ENCODE results near the gene LIN54. TPM values are rescaled to one million over a fixed set of nuclear protein-coding genes. Genes with fewer than 3 reads are reported as not detected.

Gene LIN54
- total and polyA plus RNA-seq, 2 of the 13 experiments (the other 11 are each of a cell fraction or from before 2014, with no cell fraction given) = 25.2 to 32.9 TPM

DNA sequence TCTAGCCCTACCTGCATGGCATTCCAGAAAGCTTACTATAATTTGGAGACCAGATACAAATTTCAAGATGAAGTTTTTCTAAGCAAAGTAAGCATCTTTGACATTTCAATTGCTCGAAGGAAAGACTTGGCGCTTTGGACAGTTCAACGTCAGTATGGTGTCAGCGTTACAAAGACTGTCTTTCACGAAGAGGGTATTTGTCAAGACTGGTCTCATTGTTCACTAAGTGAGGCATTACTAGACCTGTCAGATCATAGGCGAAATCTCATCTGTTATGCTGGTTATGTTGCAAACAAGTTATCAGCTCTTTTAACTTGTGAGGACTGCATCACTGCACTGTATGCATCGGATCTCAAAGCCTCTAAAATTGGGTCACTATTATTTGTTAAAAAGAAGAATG lies 92.5 kb downstream of the LIN54 start:
- intact Hi-C loops (cut with micrococcal nuclease; ENCODE audit: unreplicated experiment) = no loop called here
- CTCF ChIA-PET (ENCODE audit: low intra/inter-chr PET ratio, low total read pairs) = no interaction called here
- H3K27ac ChIP-seq (ENCODE audit: extremely low read length, insufficient read depth, low read length) = no peak overlapping the region
- H3K36me3 ChIP-seq (replicated peaks in 1 of 2; ENCODE audit: control insufficient read depth in 1 of 2, insufficient read depth in 2 of 2, low read length in 2 of 2) = peaks cover 0 to 8% of the 10 kb centered on the region in 2 experiments; a peak in 3 of 5 replicates
- H3K4me2 ChIP-seq (ENCODE audit: low read depth, low read length) = no peak overlapping the region
- H4K20me1 ChIP-seq (ENCODE audit: insufficient read depth, low read length) = no peaks in the 10 kb centered on the region
- H2AFZ ChIP-seq (ENCODE audit: low read length) = no peak overlapping the region
- FAIRE-seq = no peak
- no peak for ATAC-seq
- H3K9ac ChIP-seq (ENCODE audit: insufficient read depth, low read depth, low read length) = no peak overlapping the region
- H3K79me2 ChIP-seq (ENCODE audit: insufficient read depth, low read length) = no peaks in the 10 kb centered on the region
- BruUV-seq (replicated peaks) = no TSS peak
- H3K27me3 ChIP-seq (ENCODE audit: control insufficient read depth in 1 of 2, insufficient read depth in 2 of 2, low read length in 2 of 2) = no peaks in the 10 kb centered on the region
- no peaks in the 10 kb centered on the region for H3K4me1 ChIP-seq (ENCODE audit: insufficient read depth, low read length)
- POLR2A ChIA-PET = no interaction called here
- in situ Hi-C loops (cut with HindIII; ENCODE audit: extremely low pct_ligation_motif_present, low pct_unique_long_range_greater_than_20kb) = no loop called here
- TF ChIP-seq ZNF782 (CRISPR knock-in tag; IDR thresholded peaks at IDR 0.05; ENCODE audit: borderline replicate concordance) (no peak), ETV6 (CRISPR knock-in tag; conservative IDR thresholded peaks at IDR 0.05) (no peak), SIN3A (IDR thresholded peaks at IDR 0.05; ENCODE audit: borderline replicate concordance, low read depth, low read length) (no peak), NCOA5 (CRISPR knock-in tag; IDR thresholded peaks at IDR 0.05) (no peak), ELF4 (CRISPR knock-in tag; IDR thresholded peaks at IDR 0.05; ENCODE audit: borderline replicate concordance) (no peak), SNAI1 (CRISPR knock-in tag; IDR thresholded peaks at IDR 0.05; ENCODE audit: borderline replicate concordance) (no peak), KAT2B (IDR thresholded peaks at IDR 0.05; ENCODE audit: borderline replicate concordance, low read depth, low read length) (no peak), SALL1 (CRISPR knock-in tag; IDR thresholded peaks at IDR 0.05) (no peak), GZF1 (CRISPR knock-in tag; IDR thresholded peaks at IDR 0.05) (no peak), KLF13 (CRISPR knock-in tag; IDR thresholded peaks at IDR 0.05) (no peak), KDM5B (CRISPR knock-in tag; IDR thresholded peaks at IDR 0.05; ENCODE audit: borderline replicate concordance) (no peak), CHD4 (IDR thresholded peaks at IDR 0.05; ENCODE audit: borderline replicate concordance, low read length) (no peak)
- TF ChIP-seq, protein P1, sequence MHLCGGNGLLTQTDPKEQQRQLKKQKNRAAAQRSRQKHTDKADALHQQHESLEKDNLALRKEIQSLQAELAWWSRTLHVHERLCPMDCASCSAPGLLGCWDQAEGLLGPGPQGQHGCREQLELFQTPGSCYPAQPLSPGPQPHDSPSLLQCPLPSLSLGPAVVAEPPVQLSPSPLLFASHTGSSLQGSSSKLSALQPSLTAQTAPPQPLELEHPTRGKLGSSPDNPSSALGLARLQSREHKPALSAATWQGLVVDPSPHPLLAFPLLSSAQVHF (CRISPR knock-in tag; IDR thresholded peaks at IDR 0.05) = no peak
- TF ChIP-seq, protein P2, sequence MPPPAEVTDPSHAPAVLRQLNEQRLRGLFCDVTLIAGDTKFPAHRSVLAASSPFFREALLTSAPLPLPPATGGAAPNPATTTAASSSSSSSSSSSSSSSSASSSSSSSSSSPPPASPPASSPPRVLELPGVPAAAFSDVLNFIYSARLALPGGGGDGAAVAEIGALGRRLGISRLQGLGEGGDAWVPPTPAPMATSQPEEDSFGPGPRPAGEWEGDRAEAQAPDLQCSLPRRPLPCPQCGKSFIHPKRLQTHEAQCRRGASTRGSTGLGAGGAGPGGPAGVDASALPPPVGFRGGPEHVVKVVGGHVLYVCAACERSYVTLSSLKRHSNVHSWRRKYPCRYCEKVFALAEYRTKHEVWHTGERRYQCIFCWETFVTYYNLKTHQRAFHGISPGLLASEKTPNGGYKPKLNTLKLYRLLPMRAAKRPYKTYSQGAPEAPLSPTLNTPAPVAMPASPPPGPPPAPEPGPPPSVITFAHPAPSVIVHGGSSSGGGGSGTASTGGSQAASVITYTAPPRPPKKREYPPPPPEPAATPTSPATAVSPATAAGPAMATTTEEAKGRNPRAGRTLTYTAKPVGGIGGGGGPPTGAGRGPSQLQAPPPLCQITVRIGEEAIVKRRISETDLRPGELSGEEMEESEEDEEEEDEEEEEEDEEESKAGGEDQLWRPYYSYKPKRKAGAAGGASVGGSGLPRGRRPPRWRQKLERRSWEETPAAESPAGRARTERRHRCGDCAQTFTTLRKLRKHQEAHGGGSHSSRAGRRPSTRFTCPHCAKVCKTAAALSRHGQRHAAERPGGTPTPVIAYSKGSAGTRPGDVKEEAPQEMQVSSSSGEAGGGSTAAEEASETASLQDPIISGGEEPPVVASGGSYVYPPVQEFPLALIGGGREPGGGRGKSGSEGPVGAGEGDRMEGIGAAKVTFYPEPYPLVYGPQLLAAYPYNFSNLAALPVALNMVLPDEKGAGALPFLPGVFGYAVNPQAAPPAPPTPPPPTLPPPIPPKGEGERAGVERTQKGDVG (CRISPR knock-in tag; IDR thresholded peaks at IDR 0.05; ENCODE audit: borderline replicate concordance) = no peak
- TF ChIP-seq, protein P3, sequence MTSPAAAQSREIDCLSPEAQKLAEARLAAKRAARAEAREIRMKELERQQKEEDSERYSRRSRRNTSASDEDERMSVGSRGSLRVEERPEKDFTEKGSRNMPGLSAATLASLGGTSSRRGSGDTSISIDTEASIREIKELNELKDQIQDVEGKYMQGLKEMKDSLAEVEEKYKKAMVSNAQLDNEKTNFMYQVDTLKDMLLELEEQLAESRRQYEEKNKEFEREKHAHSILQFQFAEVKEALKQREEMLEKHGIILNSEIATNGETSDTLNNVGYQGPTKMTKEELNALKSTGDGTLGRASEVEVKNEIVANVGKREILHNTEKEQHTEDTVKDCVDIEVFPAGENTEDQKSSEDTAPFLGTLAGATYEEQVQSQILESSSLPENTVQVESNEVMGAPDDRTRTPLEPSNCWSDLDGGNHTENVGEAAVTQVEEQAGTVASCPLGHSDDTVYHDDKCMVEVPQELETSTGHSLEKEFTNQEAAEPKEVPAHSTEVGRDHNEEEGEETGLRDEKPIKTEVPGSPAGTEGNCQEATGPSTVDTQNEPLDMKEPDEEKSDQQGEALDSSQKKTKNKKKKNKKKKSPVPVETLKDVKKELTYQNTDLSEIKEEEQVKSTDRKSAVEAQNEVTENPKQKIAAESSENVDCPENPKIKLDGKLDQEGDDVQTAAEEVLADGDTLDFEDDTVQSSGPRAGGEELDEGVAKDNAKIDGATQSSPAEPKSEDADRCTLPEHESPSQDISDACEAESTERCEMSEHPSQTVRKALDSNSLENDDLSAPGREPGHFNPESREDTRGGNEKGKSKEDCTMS (CRISPR knock-in tag; conservative IDR thresholded peaks at IDR 0.05) = no peak
- no peak overlapping the region for H3K4me3 ChIP-seq (replicated peaks in 1 of 3; ENCODE audit: insufficient read depth in 1 of 3, low read depth in 2 of 3, low read length in 3 of 3)
- no peak for DNase-seq (ENCODE audit: low spot score)
- H3K9me3 ChIP-seq (ENCODE audit: low read length) = no peaks in the 10 kb centered on the region
- WGBS (ENCODE audit: low lambda C conversion rate) = 95% methylated on average over 7 of the region's 7 CpGs
